Thoracic aorta (tissue), 2 donors: ENCODE results near the gene CAGE1. TPM values are rescaled to one million over a fixed set of nuclear protein-coding genes. Genes with fewer than 3 reads are reported as not detected.

ENCODE experiments used
- ATAC-seq: fragments of 150-250 bp; one replicate; pipeline ENCODE4 v1.8.0; 2017; ENCODE audit warnings: low read depth; ENCODE audit not compliant: insufficient number of reproducible peaks, low FRiP score
- DNase-seq: peaks from one replicate; pipeline ENCODE4 v3.0.0-alpha.2; 2020; ENCODE audit warnings: low spot score
- H3K27ac ChIP-seq, 2 donors: fragments of 200-600 bp; sonication (generic); 1 replicate in 1 of 2; 2 replicates in 1 of 2; pipeline ENCODE4 v1.5.1; 2016; ENCODE audit warnings: mild to moderate bottlenecking in 2 of 2, moderate library complexity in 2 of 2
- H3K27me3 ChIP-seq: fragments of 200-600 bp; sonication (generic); replicated peaks from 2 replicates; pipeline ENCODE4 v1.6.0; 2016; ENCODE audit warnings: mild to moderate bottlenecking; ENCODE audit not compliant: insufficient read depth
- H3K36me3 ChIP-seq: fragments of 200-600 bp; sonication (generic); one replicate; pipeline ENCODE4 v1.5.1; 2016
- H3K4me1 ChIP-seq, 2 donors: fragments of 200-600 bp; sonication (generic); 1 replicate in 1 of 2; 2 replicates in 1 of 2; pipeline versions ENCODE4 v1.5.1 to v1.6.0; 2016; ENCODE audit warnings: low read depth in 2 of 2, mild to moderate bottlenecking in 1 of 2; ENCODE audit not compliant: control insufficient read depth in 1 of 2
- H3K4me3 ChIP-seq: fragments of 200-600 bp; sonication (generic); 2 replicates; pipeline ENCODE4 v1.5.1; 2016; ENCODE audit warnings: mild to moderate bottlenecking
- H3K9me3 ChIP-seq: fragments of 200-600 bp; sonication (generic); 2 replicates; pipeline ENCODE4 v1.5.1; 2016
- CTCF ChIP-seq: fragments of 200-600 bp; sonication (generic); IDR thresholded peaks from one replicate; pipeline ENCODE4 v1.5.1; 2019; ENCODE audit warnings: antibody characterized with exemption
- total RNA-seq, 2 donors: library from RNA; depleted of rRNA; stranded (reverse); fragments of >200 nt; gene quantifications; one replicate each; pipeline versions ENCODE4 v1.1.0 to v1.2.3, GENCODE V29; 2016

The CAGE1 gene
- total RNA-seq, 2 donors from 2014 or later, result not detected

- H3K36me3 ChIP-seq, result peaks cover 1% of the 10 kb centered on the region
- ATAC-seq (no peak), DNase-seq (no peak)
- H3K4me1 ChIP-seq, result no peaks in the 10 kb centered on the region
- H3K27ac ChIP-seq, result no peak overlapping the region
- H3K4me3 ChIP-seq, result no peak overlapping the region
- TF ChIP-seq CTCF, result no peak
- H3K9me3 ChIP-seq, result no peaks in the 10 kb centered on the region
- no peaks in the 10 kb centered on the region for H3K27me3 ChIP-seq
Measured at GRCh38 chr6:7282097-7282906, 107.2 kb downstream of the CAGE1 start.

Other genes starting within 250 kb of the CAGE1 start
- 10 to 100 TPM; 56.6 to 59.4 TPM for gene SSR1, start 76.5 kb downstream of the CAGE1 start, total RNA-seq
- 10 to 100 TPM; 12.6 to 25.5 TPM for gene RIOK1, start 66 bp upstream of the CAGE1 start, total RNA-seq
- gene DSP, start 151.9 kb upstream of the CAGE1 start, total RNA-seq, result 1 to 10 TPM; 5.4 to 6.7 TPM
- 10 to 100 TPM in 1 of 2 donors, 1 to 10 TPM in 1; 6.4 to 18.4 TPM for gene SNRNP48, start 200.5 kb upstream of the CAGE1 start, total RNA-seq